ENCODE measurements around the gene VAV3.

The VAV3 gene

DNA sequence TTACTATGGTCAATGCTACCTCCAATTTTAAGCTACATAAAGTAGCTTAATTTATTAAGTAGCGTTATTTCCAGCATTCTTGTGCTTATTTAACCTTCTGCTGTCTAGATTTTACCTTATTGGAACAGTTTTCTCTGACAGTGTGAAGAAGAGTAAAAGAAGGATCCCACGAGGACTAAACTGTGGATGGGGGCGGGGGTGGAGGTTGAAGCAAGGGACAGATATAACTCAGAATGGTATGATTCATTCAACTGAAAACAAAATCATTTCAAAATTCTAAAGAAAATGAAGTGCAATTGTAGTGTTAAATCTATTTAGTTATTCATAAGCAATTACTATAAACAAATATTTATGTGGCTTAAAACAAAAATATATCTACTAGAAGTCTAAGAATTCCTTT lies 11.5 kb upstream of the VAV3 start:
- H3K27ac ChIP-seq, result no peak overlapping the region
- no peaks in the 10 kb centered on the region for H3K9me3 ChIP-seq (replicated peaks in 1 of 11)
- H3K27me3 ChIP-seq, result no peaks in the 10 kb centered on the region
- H3K4me3 ChIP-seq, result no peak overlapping the region
- no peaks in the 10 kb centered on the region for H3K4me1 ChIP-seq
- TF ChIP-seq Cebpa-rat (IDR thresholded peaks at IDR 0.05), result no peak
- no peak overlapping the region for H3K9ac ChIP-seq
- H3K4me2 ChIP-seq, result no peak overlapping the region
- H4K20me1 ChIP-seq, result no peaks in the 10 kb centered on the region
- no peaks in the 10 kb centered on the region for H3K36me3 ChIP-seq

GRCh38 chr1:107975851-107976250 lies 10.9 kb upstream of the VAV3 start:
- Histone ChIP-seq H3K27ac (no peak overlapping the region), H3K27me3 (no peaks in the 10 kb centered on the region), H3K4me1 (no peaks in the 10 kb centered on the region), H3K4me3 (no peak overlapping the region), H4K20me1 (no peaks in the 10 kb centered on the region), H3K9me3 (replicated peaks in 1 of 11) (no peaks in the 10 kb centered on the region), H3K36me3 (no peaks in the 10 kb centered on the region), H3K4me2 (no peak overlapping the region), H3K9ac (no peak overlapping the region)
- no peak for TF ChIP-seq Cebpa-rat (IDR thresholded peaks at IDR 0.05)

GRCh38 chr1:107974090-107974489 lies 9.1 kb upstream of the VAV3 start:
- no peak overlapping the region for H3K4me3 ChIP-seq
- no peaks in the 10 kb centered on the region for H3K9me3 ChIP-seq (replicated peaks in 1 of 11)
- no peak overlapping the region for H3K4me2 ChIP-seq
- H3K36me3 ChIP-seq, result no peaks in the 10 kb centered on the region
- H3K4me1 ChIP-seq, result no peaks in the 10 kb centered on the region
- H3K27ac ChIP-seq, result no peak overlapping the region
- H4K20me1 ChIP-seq, result no peaks in the 10 kb centered on the region
- no peak overlapping the region for H3K9ac ChIP-seq
- no peaks in the 10 kb centered on the region for H3K27me3 ChIP-seq
- TF ChIP-seq Cebpa-rat (IDR thresholded peaks at IDR 0.05), result no peak

DNA sequence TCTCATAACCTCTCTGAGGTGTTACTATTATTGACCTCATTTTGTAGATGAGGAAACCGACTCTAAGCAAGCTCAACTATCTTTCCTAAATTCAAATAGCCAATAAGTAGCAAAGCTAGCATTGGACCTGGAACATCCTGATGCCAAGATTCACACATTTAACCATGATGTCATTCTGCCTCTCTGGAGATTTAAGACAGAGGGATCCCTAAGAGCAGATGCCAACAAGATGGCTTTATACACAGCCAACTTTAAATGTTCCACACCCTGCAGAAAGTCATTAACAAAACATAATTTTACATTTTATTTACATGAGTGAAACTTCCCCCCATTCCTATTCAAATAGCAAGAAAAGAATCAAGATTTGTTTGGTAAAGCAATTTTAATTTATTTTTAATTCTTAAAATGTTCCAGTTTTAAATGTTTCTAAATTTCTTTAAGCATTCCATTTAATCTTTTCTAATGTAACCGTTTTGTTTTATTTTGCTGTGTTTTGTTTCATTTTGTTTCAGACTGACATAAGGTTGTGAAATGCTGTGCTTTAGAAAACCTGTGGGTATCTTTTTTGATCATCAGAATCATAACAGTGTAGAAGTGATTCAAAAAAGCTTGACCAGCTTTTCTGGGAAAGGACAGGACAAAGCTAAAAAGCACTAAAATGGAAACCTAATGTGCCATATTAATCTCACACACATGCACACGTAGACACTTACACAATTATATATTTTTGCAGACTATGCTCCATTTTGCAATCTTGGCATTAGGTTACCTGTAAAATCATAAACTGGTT lies 7.6 kb upstream of the VAV3 start:
- Histone ChIP-seq H3K9me3 (replicated peaks in 1 of 11) (no peaks in the 10 kb centered on the region), H3K4me2 (no peak overlapping the region), H3K27me3 (no peaks in the 10 kb centered on the region), H3K9ac (no peak overlapping the region), H3K4me3 (no peak overlapping the region), H3K4me1 (no peaks in the 10 kb centered on the region), H3K36me3 (no peaks in the 10 kb centered on the region), H3K27ac (no peak overlapping the region), H4K20me1 (no peaks in the 10 kb centered on the region)
- TF ChIP-seq Cebpa-rat (IDR thresholded peaks at IDR 0.05), result no peak

DNA sequence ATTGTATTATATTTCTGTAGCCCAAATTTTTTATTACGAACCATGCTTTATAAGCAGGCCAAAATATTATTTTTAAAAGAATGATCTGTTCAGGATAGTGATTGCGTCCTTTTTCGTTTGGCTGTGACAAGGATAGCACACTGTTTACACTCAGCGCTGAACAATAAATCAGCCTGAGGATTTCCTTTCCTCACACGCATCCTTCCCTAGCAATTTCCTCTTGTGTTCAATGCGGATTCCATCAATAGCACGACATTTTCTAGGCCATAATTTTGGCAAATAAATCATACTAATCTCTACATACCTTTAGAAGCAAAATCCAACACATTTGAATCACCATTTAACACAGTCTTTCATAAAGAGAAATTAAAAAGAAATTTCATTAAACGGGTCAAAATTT lies 1.6 kb upstream of the VAV3 start:
- peak overlapping the region in 9 of 11 experiments; percentile 79 to 98 (median 90); a peak in 15 of 22 replicates for H3K4me2 ChIP-seq
- no peak for TF ChIP-seq Cebpa-rat (IDR thresholded peaks at IDR 0.05)
- H3K4me3 ChIP-seq, result no peak overlapping the region
- no peaks in the 10 kb centered on the region for H3K27me3 ChIP-seq
- H3K4me1 ChIP-seq, result peaks cover 19 to 38% (median 30%) of the 10 kb centered on the region in 10 experiments
- no peak overlapping the region for H3K27ac ChIP-seq
- H4K20me1 ChIP-seq, result no peaks in the 10 kb centered on the region
- no peaks in the 10 kb centered on the region for H3K36me3 ChIP-seq
- H3K9me3 ChIP-seq (replicated peaks in 1 of 11), result no peaks in the 10 kb centered on the region
- no peak overlapping the region for H3K9ac ChIP-seq

DNA sequence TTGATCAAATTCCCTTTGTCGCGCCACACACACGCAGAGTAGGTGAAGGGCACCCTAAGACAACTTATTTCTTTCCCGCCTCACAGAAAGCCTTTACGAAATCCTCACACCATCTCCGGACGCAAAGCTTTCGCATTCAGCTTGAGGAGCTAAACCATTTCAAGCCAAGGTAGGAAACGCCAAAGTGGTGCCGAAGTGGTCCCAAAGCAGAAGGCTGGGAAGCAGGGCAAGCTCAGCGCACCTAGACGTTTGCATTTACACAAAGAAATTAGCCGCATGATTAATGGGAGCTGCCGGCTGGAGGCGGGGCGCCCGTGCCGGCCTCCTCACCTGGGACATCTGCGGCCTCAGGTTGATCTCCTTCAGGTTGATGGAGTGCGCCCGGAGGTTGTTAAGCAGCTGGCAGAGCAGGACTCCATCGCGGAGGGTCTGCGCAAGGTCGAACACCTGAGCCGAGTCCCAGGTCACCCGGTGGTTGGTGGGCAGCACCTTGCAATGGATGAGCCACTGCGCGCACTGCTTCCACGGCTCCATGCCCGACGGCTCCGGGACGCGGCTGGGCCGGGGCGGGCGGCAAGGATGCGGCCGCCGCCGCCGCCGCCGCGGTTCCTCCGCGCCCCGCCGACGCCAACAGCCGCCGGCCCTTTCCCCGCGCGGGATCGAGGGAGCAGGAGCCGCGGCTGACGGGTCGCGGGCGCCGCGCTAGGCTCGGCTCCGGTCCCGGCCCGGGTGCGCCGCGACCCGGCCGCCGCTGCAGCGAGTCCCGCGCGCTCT lies 457 bp downstream of the VAV3 start:
- H3K9ac ChIP-seq, result peak overlapping the region; percentile 78 to 89 (median 84)
- H3K4me3 ChIP-seq, result peak overlapping the region; percentile 72 to 94 (median 89)
- peak overlapping the region; percentile 64 to 87 (median 81) for H3K27ac ChIP-seq
- peaks cover 0 to 9% (median 0%) of the 10 kb centered on the region in 11 experiments; a peak in 2 of 22 replicates for H3K36me3 ChIP-seq
- H3K9me3 ChIP-seq (replicated peaks in 1 of 11), result peaks cover 0 to 9% (median 0%) of the 10 kb centered on the region in 11 experiments; a peak in 5 of 22 replicates
- TF ChIP-seq Cebpa-rat (IDR thresholded peaks at IDR 0.05), result no peak
- no peaks in the 10 kb centered on the region for H4K20me1 ChIP-seq
- peak overlapping the region; percentile 83 to 98 (median 90) for H3K4me2 ChIP-seq
- peaks cover 26 to 46% (median 39%) of the 10 kb centered on the region in 10 experiments for H3K4me1 ChIP-seq
- no peaks in the 10 kb centered on the region for H3K27me3 ChIP-seq

DNA sequence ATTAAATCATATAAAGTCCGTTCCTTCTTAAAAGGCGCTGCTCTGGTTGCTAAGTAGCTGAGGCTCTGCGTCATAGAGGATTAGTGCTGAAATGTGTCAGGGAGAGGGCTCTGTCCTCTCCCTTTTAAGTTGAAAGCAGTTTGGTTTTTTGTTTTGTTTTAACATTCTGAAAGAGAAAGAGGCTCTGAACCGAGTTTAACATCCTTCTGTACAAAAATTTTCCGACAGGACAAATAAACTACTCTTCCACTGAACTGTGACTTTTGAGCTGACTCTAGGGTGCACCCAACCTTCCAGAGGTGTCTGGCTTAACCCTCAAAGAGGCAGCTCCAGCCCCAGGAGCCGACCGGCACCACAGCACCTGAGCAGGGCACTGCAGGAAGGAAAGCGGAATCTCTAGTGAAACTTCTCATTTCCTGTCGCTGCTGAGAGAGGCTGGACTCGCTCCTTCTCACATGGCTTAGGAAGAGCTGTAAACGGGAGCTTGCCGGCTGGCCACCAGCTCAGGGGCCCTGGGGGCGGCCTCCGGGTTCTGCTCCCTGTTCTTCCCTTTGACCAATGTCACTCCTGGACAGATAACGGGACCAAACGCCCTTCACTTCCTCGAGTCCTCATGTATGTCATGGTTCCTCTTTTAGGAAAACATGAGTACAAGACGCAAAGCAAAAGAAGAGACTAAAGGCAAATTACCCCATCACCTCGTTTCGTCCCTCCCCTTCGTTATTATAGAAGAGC lies 1.2 kb downstream of the VAV3 start:
- peaks cover 0 to 9% (median 0%) of the 10 kb centered on the region in 11 experiments; a peak in 5 of 22 replicates for H3K9me3 ChIP-seq (replicated peaks in 1 of 11)
- peak overlapping the region; percentile 64 to 87 (median 81) for H3K27ac ChIP-seq
- no peak for TF ChIP-seq Cebpa-rat (IDR thresholded peaks at IDR 0.05)
- peak overlapping the region; percentile 83 to 98 (median 90) for H3K4me2 ChIP-seq
- H3K4me1 ChIP-seq, result peaks cover 26 to 46% (median 39%) of the 10 kb centered on the region in 10 experiments
- no peaks in the 10 kb centered on the region for H4K20me1 ChIP-seq
- H3K36me3 ChIP-seq, result peaks cover 0 to 14% (median 0%) of the 10 kb centered on the region in 11 experiments; a peak in 2 of 22 replicates
- peak overlapping the region; percentile 72 to 94 (median 89) for H3K4me3 ChIP-seq
- H3K9ac ChIP-seq, result peak overlapping the region; percentile 78 to 89 (median 84)
- H3K27me3 ChIP-seq, result no peaks in the 10 kb centered on the region

GRCh38 chr1:107963008-107963407 lies 2.0 kb downstream of the VAV3 start:
- peaks cover 0 to 14% (median 0%) of the 10 kb centered on the region in 11 experiments; a peak in 2 of 22 replicates for H3K36me3 ChIP-seq
- TF ChIP-seq Cebpa-rat (IDR thresholded peaks at IDR 0.05), result no peak
- no peaks in the 10 kb centered on the region for H3K27me3 ChIP-seq
- peak overlapping the region; percentile 83 to 98 (median 90) for H3K4me2 ChIP-seq
- H3K9me3 ChIP-seq (replicated peaks in 1 of 11), result peaks cover 0 to 9% (median 0%) of the 10 kb centered on the region in 11 experiments; a peak in 5 of 22 replicates
- H3K4me3 ChIP-seq, result peak overlapping the region; percentile 72 to 94 (median 89)
- H3K9ac ChIP-seq, result peak overlapping the region; percentile 78 to 89 (median 84)
- H3K27ac ChIP-seq, result peak overlapping the region in 10 of 11 experiments; percentile 66 to 87 (median 82); a peak in 19 of 22 replicates
- peaks cover 29 to 47% (median 39%) of the 10 kb centered on the region in 10 experiments for H3K4me1 ChIP-seq
- H4K20me1 ChIP-seq, result 0 out of 22 replicates have a peak, but pooled peaks cover 0 to 2% (median 0%) of the 10 kb centered on the region in 11 experiments

Measured in BLaER1 treated with 17β-estradiol and CSF1 and Interleukin-3, amounts not matched to agents 10 nM and 100 nM (cell line).